HepG2 (cell line): ENCODE data around the gene ERMARD. TPM values are rescaled to one million over a fixed set of nuclear protein-coding genes. Genes with fewer than 3 reads are reported as not detected.

Experiments
- CENPX ChIP-seq: sonication (generic); formaldehyde crosslinking; IDR thresholded peaks from 2 replicates; pipeline ENCODE4 v1.9.0; 2021; ENCODE audit warnings: mild to moderate bottlenecking, missing genetic modification reagents, moderate library complexity
- GFI1 ChIP-seq: sonication (generic); formaldehyde crosslinking; IDR thresholded peaks from 2 replicates; pipeline ENCODE4 v1.5.0; 2020; ENCODE audit warnings: missing genetic modification reagents, mild to moderate bottlenecking, borderline replicate concordance
- IKZF1 ChIP-seq: fragments of 450-650 bp; IDR thresholded peaks from 2 replicates; pipeline ENCODE4 v1.7.1; 2016
- MEIS1 ChIP-seq: sonication (generic); formaldehyde crosslinking; IDR thresholded peaks from 2 replicates; pipeline ENCODE4 v1.9.0; 2021; ENCODE audit warnings: mild to moderate bottlenecking, missing genetic modification reagents, moderate library complexity, borderline replicate concordance
- MIXL1 ChIP-seq: IDR thresholded peaks from 2 replicates; pipeline ENCODE4 v1.6.1; 2016
- NR2F2 ChIP-seq: IDR thresholded peaks from 2 replicates; pipeline ENCODE4 v1.6.1; 2012; ENCODE audit warnings: low read depth, inconsistent platforms, borderline replicate concordance
- PCBP2 ChIP-seq: fragments of 200-400 bp; formaldehyde crosslinking; optimal IDR thresholded peaks from 2 replicates; pipeline ENCODE3; 2018; ENCODE audit warnings: low read length, low read depth; ENCODE audit not compliant: poor library complexity, severe bottlenecking
- RCOR2 ChIP-seq: IDR thresholded peaks from 2 replicates; pipeline ENCODE4 v1.6.1; 2016; ENCODE audit warnings: missing biosample characterization, missing genetic modification reagents
- ZBTB43 ChIP-seq: sonication (generic); formaldehyde crosslinking; conservative IDR thresholded peaks from 2 replicates; pipeline ENCODE4 v1.4.0; 2020; ENCODE audit warnings: missing genetic modification reagents
- ZNF124 ChIP-seq: sonication (generic); formaldehyde crosslinking; IDR thresholded peaks from 2 replicates; pipeline ENCODE4 v1.4.0; 2020; ENCODE audit warnings: missing genetic modification reagents
- ZNF678 ChIP-seq: sonication (generic); formaldehyde crosslinking; IDR thresholded peaks from 2 replicates; pipeline ENCODE4 v1.4.0; 2020; ENCODE audit warnings: mild to moderate bottlenecking, missing genetic modification reagents
- ZNF724P ChIP-seq: sonication (generic); formaldehyde crosslinking; IDR thresholded peaks from 2 replicates; pipeline ENCODE4 v1.8.0; 2022; ENCODE audit warnings: missing genetic modification reagents, borderline replicate concordance
- ZNF768 ChIP-seq: sonication (generic); formaldehyde crosslinking; IDR thresholded peaks from 2 replicates; pipeline ENCODE4 v1.4.0; 2020; ENCODE audit warnings: missing genetic modification reagents
- ZNF784 ChIP-seq: sonication (generic); formaldehyde crosslinking; IDR thresholded peaks from 2 replicates; pipeline ENCODE4 v1.5.1; 2020; ENCODE audit warnings: missing genetic modification reagents, mild to moderate bottlenecking, borderline replicate concordance
- ZNF800 ChIP-seq: sonication (generic); formaldehyde crosslinking; IDR thresholded peaks from 2 replicates; pipeline ENCODE4 v1.4.0; 2020; ENCODE audit warnings: missing genetic modification reagents
- ZUFSP ChIP-seq: sonication (generic); formaldehyde crosslinking; IDR thresholded peaks from 2 replicates; pipeline ENCODE4 v1.9.0; 2021; ENCODE audit warnings: missing genetic modification reagents, mild to moderate bottlenecking, borderline replicate concordance
- polyA plus RNA-seq, 8 experiments: library from polyadenylated mRNA; depleted of rRNA in 3 of 8; stranded (reverse) in 7 of 8; unstranded in 1 of 8; fragments of >200 nt; fragmentation: Illumina TruSeq in 4 of 8; extraction: Trizol in 4 of 8; gene quantifications; 2 replicates each; pipeline versions ENCODE4 v1.2.1 to v1.2.3, GENCODE V29; 2011 to 2016; ENCODE audit warnings: low read depth in 4 of 8, missing spikeins in 1 of 8, mixed read lengths in 1 of 8; ENCODE audit not compliant: insufficient read depth in 1 of 8
- total RNA-seq, 5 experiments: library from RNA; depleted of rRNA; stranded (reverse); fragments of >200 nt; fragmentation: Illumina TruSeq; extraction: Trizol; gene quantifications; 2 replicates each; pipeline ENCODE4 v1.2.3, GENCODE V29; 2016; ENCODE audit warnings: low read depth in 1 of 5
- TF ChIP-seq, protein P1 (sequence below): sonication (generic); formaldehyde crosslinking; IDR thresholded peaks from 2 replicates; pipeline ENCODE4 v1.8.0; 2022; ENCODE audit warnings: mild to moderate bottlenecking, missing genetic modification reagents; ENCODE audit not compliant: insufficient replicate concordance
- TF ChIP-seq, protein P2 (sequence below): sonication (generic); formaldehyde crosslinking; IDR thresholded peaks from 2 replicates; pipeline ENCODE4 v1.4.0; 2020; ENCODE audit warnings: missing genetic modification reagents

Gene ERMARD
- total and polyA plus RNA-seq, 2 of the 13 experiments (the other 11 are each of a cell fraction or from before 2014, with no cell fraction given) = 8.8 to 10.7 TPM

GRCh38 chr6:169722362-169723199, 28.8 kb upstream of the ERMARD start (continued):
- TF ChIP-seq, protein P1, sequence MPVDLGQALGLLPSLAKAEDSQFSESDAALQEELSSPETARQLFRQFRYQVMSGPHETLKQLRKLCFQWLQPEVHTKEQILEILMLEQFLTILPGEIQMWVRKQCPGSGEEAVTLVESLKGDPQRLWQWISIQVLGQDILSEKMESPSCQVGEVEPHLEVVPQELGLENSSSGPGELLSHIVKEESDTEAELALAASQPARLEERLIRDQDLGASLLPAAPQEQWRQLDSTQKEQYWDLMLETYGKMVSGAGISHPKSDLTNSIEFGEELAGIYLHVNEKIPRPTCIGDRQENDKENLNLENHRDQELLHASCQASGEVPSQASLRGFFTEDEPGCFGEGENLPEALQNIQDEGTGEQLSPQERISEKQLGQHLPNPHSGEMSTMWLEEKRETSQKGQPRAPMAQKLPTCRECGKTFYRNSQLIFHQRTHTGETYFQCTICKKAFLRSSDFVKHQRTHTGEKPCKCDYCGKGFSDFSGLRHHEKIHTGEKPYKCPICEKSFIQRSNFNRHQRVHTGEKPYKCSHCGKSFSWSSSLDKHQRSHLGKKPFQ = peak; percentile 17
- no peak for TF ChIP-seq IKZF1
- TF ChIP-seq, protein P2, sequence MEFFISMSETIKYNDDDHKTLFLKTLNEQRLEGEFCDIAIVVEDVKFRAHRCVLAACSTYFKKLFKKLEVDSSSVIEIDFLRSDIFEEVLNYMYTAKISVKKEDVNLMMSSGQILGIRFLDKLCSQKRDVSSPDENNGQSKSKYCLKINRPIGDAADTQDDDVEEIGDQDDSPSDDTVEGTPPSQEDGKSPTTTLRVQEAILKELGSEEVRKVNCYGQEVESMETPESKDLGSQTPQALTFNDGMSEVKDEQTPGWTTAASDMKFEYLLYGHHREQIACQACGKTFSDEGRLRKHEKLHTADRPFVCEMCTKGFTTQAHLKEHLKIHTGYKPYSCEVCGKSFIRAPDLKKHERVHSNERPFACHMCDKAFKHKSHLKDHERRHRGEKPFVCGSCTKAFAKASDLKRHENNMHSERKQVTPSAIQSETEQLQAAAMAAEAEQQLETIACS (CRISPR knock-in tag) = no peak; the same call in 1 of the 2 replicates
- TF ChIP-seq ZBTB43 = peak; percentile 55; the same call in 1 of the 2 replicates
- TF ChIP-seq ZNF724P = no peak
- no peak for TF ChIP-seq NR2F2
- TF ChIP-seq ZNF768 (CRISPR knock-in tag) = no peak
- TF ChIP-seq ZNF678 = no peak
- TF ChIP-seq ZNF800 = peak; percentile 97; the same call in 1 of the 2 replicates
- no peak for TF ChIP-seq ZNF784
- TF ChIP-seq ZNF124 (CRISPR knock-in tag) = no peak
- TF ChIP-seq RCOR2 (CRISPR knock-in tag) = no peak
- no peak for TF ChIP-seq ZUFSP (CRISPR knock-in tag)
- TF ChIP-seq CENPX (CRISPR knock-in tag) = no peak
- TF ChIP-seq PCBP2 = no peak
- no peak for TF ChIP-seq MEIS1 (CRISPR knock-in tag)
- TF ChIP-seq GFI1 (CRISPR knock-in tag) = 0 out of 2 replicates have a peak, but pooled peaks have one; percentile 2
- no peak for TF ChIP-seq MIXL1
